Measurements from ENCODE around the gene VPS26C.

VPS26C gene

GRCh38 chr21:37253991-37254390, 13.1 kb downstream of the VPS26C start:
- no peak for TF ChIP-seq TAF1 (IDR thresholded peaks at IDR 0.05; ENCODE audit: borderline replicate concordance, insufficient read depth, low read length)
- TF ChIP-seq SIN3A (IDR thresholded peaks at IDR 0.05; ENCODE audit: borderline replicate concordance, insufficient read depth, low read length) = no peak
- TF ChIP-seq, protein P1, sequence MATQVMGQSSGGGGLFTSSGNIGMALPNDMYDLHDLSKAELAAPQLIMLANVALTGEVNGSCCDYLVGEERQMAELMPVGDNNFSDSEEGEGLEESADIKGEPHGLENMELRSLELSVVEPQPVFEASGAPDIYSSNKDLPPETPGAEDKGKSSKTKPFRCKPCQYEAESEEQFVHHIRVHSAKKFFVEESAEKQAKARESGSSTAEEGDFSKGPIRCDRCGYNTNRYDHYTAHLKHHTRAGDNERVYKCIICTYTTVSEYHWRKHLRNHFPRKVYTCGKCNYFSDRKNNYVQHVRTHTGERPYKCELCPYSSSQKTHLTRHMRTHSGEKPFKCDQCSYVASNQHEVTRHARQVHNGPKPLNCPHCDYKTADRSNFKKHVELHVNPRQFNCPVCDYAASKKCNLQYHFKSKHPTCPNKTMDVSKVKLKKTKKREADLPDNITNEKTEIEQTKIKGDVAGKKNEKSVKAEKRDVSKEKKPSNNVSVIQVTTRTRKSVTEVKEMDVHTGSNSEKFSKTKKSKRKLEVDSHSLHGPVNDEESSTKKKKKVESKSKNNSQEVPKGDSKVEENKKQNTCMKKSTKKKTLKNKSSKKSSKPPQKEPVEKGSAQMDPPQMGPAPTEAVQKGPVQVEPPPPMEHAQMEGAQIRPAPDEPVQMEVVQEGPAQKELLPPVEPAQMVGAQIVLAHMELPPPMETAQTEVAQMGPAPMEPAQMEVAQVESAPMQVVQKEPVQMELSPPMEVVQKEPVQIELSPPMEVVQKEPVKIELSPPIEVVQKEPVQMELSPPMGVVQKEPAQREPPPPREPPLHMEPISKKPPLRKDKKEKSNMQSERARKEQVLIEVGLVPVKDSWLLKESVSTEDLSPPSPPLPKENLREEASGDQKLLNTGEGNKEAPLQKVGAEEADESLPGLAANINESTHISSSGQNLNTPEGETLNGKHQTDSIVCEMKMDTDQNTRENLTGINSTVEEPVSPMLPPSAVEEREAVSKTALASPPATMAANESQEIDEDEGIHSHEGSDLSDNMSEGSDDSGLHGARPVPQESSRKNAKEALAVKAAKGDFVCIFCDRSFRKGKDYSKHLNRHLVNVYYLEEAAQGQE (IDR thresholded peaks at IDR 0.05; ENCODE audit: insufficient read depth in 1 of 2, low read depth in 2 of 2, low read length in 2 of 2) = no peak
- no peak for TF ChIP-seq FOXP2 (optimal IDR thresholded peaks at IDR 0.05; ENCODE audit: borderline replicate concordance, extremely low read depth, extremely low read length, insufficient read depth)
- TF ChIP-seq POLR2AphosphoS5 (IDR thresholded peaks at IDR 0.05; ENCODE audit: low read depth, low read length) = no peak

- TF ChIP-seq FOXP2 (optimal IDR thresholded peaks at IDR 0.05; ENCODE audit: borderline replicate concordance, extremely low read depth, extremely low read length, insufficient read depth) (no peak), TAF1 (IDR thresholded peaks at IDR 0.05; ENCODE audit: borderline replicate concordance, insufficient read depth, low read length) (no peak), SIN3A (IDR thresholded peaks at IDR 0.05; ENCODE audit: borderline replicate concordance, insufficient read depth, low read length) (no peak), POLR2AphosphoS5 (IDR thresholded peaks at IDR 0.05; ENCODE audit: low read depth, low read length) (no peak)
- TF ChIP-seq, protein P1 (IDR thresholded peaks at IDR 0.05; ENCODE audit: insufficient read depth in 1 of 2, low read depth in 2 of 2, low read length in 2 of 2) = no peak
Observed at GRCh38 chr21:37251294-37251634, 15.9 kb downstream of the VPS26C start.

DNA sequence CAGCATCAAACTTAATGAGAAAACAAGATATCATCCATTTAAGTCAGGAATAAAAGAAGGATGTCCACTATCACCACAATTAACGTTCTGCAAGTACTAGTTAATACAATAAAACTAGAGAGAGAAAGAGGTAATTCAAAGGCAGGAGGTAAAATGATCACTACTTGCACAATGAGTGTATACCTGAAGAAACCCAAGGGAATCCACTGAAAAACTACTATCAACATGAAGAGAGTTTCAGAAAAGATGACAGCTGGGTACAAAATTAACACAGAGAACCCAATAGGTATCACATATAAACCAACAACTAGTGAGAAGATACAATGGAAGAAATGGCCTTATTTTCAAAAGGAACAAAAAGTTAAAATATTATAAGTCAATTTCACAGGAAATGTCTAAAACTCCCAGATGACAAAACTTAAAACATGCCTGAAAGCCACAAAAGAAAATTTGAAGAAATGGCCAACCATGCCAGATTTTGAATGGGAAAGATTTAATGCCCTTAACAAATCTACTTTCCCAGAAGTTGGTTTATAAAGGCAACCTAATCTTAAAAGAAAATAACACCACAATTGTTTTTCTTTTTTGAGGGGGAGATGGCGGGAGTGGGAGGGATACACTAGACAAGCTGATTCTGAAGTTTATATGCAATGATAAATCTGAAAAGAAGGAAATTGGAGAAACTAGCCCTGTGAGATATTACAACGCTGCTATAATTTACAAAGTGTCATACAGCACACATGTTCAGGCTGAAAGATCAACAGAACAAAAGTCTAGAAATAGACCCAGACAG, 17.8 kb downstream of the VPS26C start:
- no peak for TF ChIP-seq SIN3A (IDR thresholded peaks at IDR 0.05; ENCODE audit: borderline replicate concordance, insufficient read depth, low read length)
- TF ChIP-seq POLR2AphosphoS5 (IDR thresholded peaks at IDR 0.05; ENCODE audit: low read depth, low read length) = no peak
- TF ChIP-seq, protein P1 (IDR thresholded peaks at IDR 0.05; ENCODE audit: insufficient read depth in 1 of 2, low read depth in 2 of 2, low read length in 2 of 2) = no peak
- TF ChIP-seq TAF1 (IDR thresholded peaks at IDR 0.05; ENCODE audit: borderline replicate concordance, insufficient read depth, low read length) = no peak
- TF ChIP-seq FOXP2 (optimal IDR thresholded peaks at IDR 0.05; ENCODE audit: borderline replicate concordance, extremely low read depth, extremely low read length, insufficient read depth) = no peak

GRCh38 chr21:37248298-37248697, 18.8 kb downstream of the VPS26C start:
- TF ChIP-seq FOXP2 (optimal IDR thresholded peaks at IDR 0.05; ENCODE audit: borderline replicate concordance, extremely low read depth, extremely low read length, insufficient read depth) = no peak
- no peak for TF ChIP-seq SIN3A (IDR thresholded peaks at IDR 0.05; ENCODE audit: borderline replicate concordance, insufficient read depth, low read length)
- no peak for TF ChIP-seq TAF1 (IDR thresholded peaks at IDR 0.05; ENCODE audit: borderline replicate concordance, insufficient read depth, low read length)
- no peak for TF ChIP-seq POLR2AphosphoS5 (IDR thresholded peaks at IDR 0.05; ENCODE audit: low read depth, low read length)
- TF ChIP-seq, protein P1 (IDR thresholded peaks at IDR 0.05; ENCODE audit: insufficient read depth in 1 of 2, low read depth in 2 of 2, low read length in 2 of 2) = no peak

Data from PFSK-1 (cell line).